B cell (primary cell): ENCODE results near the gene SMARCAD1. TPM values are rescaled to one million over a fixed set of nuclear protein-coding genes. Genes with fewer than 3 reads are reported as not detected.

Experiments used
- ATAC-seq: fragments of 200-7000 bp; cut with Tn5 transposase; one replicate; pipeline ENCODE4 v1.10.0; 2021; ENCODE audit warnings: low read depth, mild to moderate bottlenecking, moderate number of reproducible peaks, moderate library complexity
- CTCF ChIA-PET: fragments of 350-600 bp; sonication (Branson Sonifier 250); formaldehyde crosslinking; loops from one replicate; lab custom pipeline; 2021; ENCODE audit warnings: antibody characterized with exemption, inconsistent platforms; lab: Charles Lee
- POLR2A ChIA-PET: fragments of 350-600 bp; sonication (Branson Sonifier 250); formaldehyde crosslinking; loops from one replicate; lab custom pipeline; 2021; ENCODE audit warnings: antibody characterized with exemption; lab: Charles Lee
- DNase-seq: peaks from one replicate; pipeline ENCODE4 v3.0.0; 2013
- H2AFZ ChIP-seq: 2 replicates; pipeline ENCODE4 v1.6.1; 2012; ENCODE audit warnings: mild to moderate bottlenecking, low read depth, low read length; ENCODE audit not compliant: insufficient read depth, poor library complexity, severe bottlenecking
- H3K27ac ChIP-seq, 2 donors: 1 replicate in 1 of 2; 2 replicates in 1 of 2; pipeline ENCODE4 v1.5.1; 2012 to 2013; ENCODE audit warnings: low read length in 2 of 2, mild to moderate bottlenecking in 2 of 2, moderate library complexity in 1 of 2
- H3K27me3 ChIP-seq, 4 experiments: fragments of 200-600 bp in 1 of 4; sonication (generic) in 1 of 4; replicated peaks in 1 of 4; 1 replicate in 2 of 4; 2 replicates in 2 of 4; pipeline versions ENCODE4 v1.6.1 to v1.7.0; 2013 to 2016; ENCODE audit warnings: low read length in 3 of 4, mild to moderate bottlenecking in 2 of 4, mixed read lengths in 1 of 4, moderate library complexity in 1 of 4; ENCODE audit not compliant: insufficient read depth in 4 of 4, control insufficient read depth in 3 of 4; ENCODE audit errors: control extremely low read depth in 1 of 4
- H3K36me3 ChIP-seq, 2 experiments: replicated peaks in 1 of 2; 1 replicate in 1 of 2; 2 replicates in 1 of 2; pipeline versions ENCODE4 v1.6.1 to v1.7.1; 2013; ENCODE audit warnings: low read length in 1 of 2; ENCODE audit not compliant: insufficient read depth in 2 of 2, control insufficient read depth in 1 of 2; ENCODE audit errors: control extremely low read depth in 1 of 2, extremely low read depth in 1 of 2
- H3K4me1 ChIP-seq, 2 donors: fragments of 200-600 bp in 1 of 2; sonication (generic) in 1 of 2; 1 replicate in 1 of 2; 2 replicates in 1 of 2; pipeline versions ENCODE4 v1.5.1 to v1.6.1; 2013 to 2017; ENCODE audit warnings: low read length in 2 of 2; ENCODE audit not compliant: control insufficient read depth in 2 of 2, insufficient read depth in 2 of 2
- H3K4me2 ChIP-seq: replicated peaks from 2 replicates; pipeline ENCODE3; 2012; ENCODE audit warnings: mild to moderate bottlenecking, low read depth, low read length; ENCODE audit not compliant: poor library complexity, severe bottlenecking
- H3K4me3 ChIP-seq, 5 experiments: fragments of 200-600 bp in 1 of 5; sonication (generic) in 1 of 5; 1 replicate in 3 of 5; 2 replicates in 2 of 5; pipeline versions ENCODE4 v1.5.1 to v1.7.0; 2011 to 2016; ENCODE audit warnings: low read length in 4 of 5, mild to moderate bottlenecking in 4 of 5, low read depth in 2 of 5, control low read depth in 1 of 5, moderate library complexity in 1 of 5; ENCODE audit not compliant: insufficient read depth in 1 of 5; ENCODE audit errors: control extremely low read depth in 1 of 5, extremely low read depth in 1 of 5
- H3K79me2 ChIP-seq: fragments of 200-600 bp; sonication (generic); one replicate; pipeline ENCODE4 v1.6.0; 2016; ENCODE audit warnings: low read length; ENCODE audit not compliant: control insufficient read depth, insufficient read depth
- H3K9ac ChIP-seq: fragments of 200-600 bp; sonication (generic); 2 replicates; pipeline ENCODE4 v1.6.1; 2017; ENCODE audit warnings: mild to moderate bottlenecking, low read length, moderate library complexity
- H3K9me3 ChIP-seq, 3 donors: one replicate each; pipeline versions ENCODE4 v1.6.1 to v1.7.1; 2013; ENCODE audit warnings: low read length in 2 of 3; ENCODE audit not compliant: control insufficient read depth in 2 of 3, insufficient read depth in 1 of 3; ENCODE audit errors: control extremely low read depth in 1 of 3
- H4K20me1 ChIP-seq: 2 replicates; pipeline ENCODE4 v1.6.0; 2012; ENCODE audit warnings: mild to moderate bottlenecking, low read length; ENCODE audit not compliant: insufficient read depth, control insufficient read depth, poor library complexity, severe bottlenecking
- H3K27ac Mint-ChIP-seq: one replicate; pipeline ENCODE4 v1.8.0; 2021; ENCODE audit warnings: mixed read lengths
- H3K27me3 Mint-ChIP-seq: one replicate; pipeline ENCODE4 v1.8.0; 2021; ENCODE audit warnings: mixed read lengths
- H3K4me1 Mint-ChIP-seq: one replicate; pipeline ENCODE4 v1.8.0; 2021; ENCODE audit warnings: mixed read lengths
- H3K4me3 Mint-ChIP-seq: one replicate; pipeline ENCODE4 v1.8.0; 2021; ENCODE audit warnings: mixed read lengths
- H3K9me3 Mint-ChIP-seq: one replicate; pipeline ENCODE4 v1.8.0; 2022; ENCODE audit warnings: mixed read lengths; ENCODE audit not compliant: insufficient read depth
- EZH2 ChIP-seq: IDR thresholded peaks from 2 replicates; pipeline ENCODE4 v1.6.1; 2012; ENCODE audit warnings: borderline replicate concordance, low read depth, mild to moderate bottlenecking, moderate library complexity, low read length; ENCODE audit not compliant: insufficient read depth, poor library complexity, severe bottlenecking
- WGBS: methylation state at CpG from one replicate; pipeline ENCODE4 v1.1.5; 2013; ENCODE audit warnings: missing lambda C conversion rate; ENCODE audit not compliant: insufficient coverage; 5-methylcytosine and 5-hydroxymethylcytosine counted together
- intact Hi-C: fragments of 100-400 bp; cut with micrococcal nuclease; formaldehyde crosslinking; loops from one replicate; pipeline ENCODE4 v1.10.0; 2022
- polyA plus RNA-seq: library from polyadenylated mRNA; depleted of rRNA; stranded (reverse); fragments of >200 nt; gene quantifications from 2 replicates; pipeline ENCODE4 v1.2.3, GENCODE V29; 2012
- total RNA-seq, 2 donors: library from RNA; stranded (reverse); fragments of 120-200 nt in 1 of 2; gene quantifications; 1 replicate in 1 of 2; 2 replicates in 1 of 2; pipeline versions ENCODE4 v1.2.3 to v1.2.4, GENCODE V29; 2013 to 2022
- TF ChIP-seq, protein P1 (sequence below): fragments of 200-600 bp; IDR thresholded peaks from one replicate; pipeline ENCODE4 v1.8.0; 2022; ENCODE audit warnings: antibody characterized with exemption, mild to moderate bottlenecking

Gene SMARCAD1
- total and polyA plus RNA-seq, 2 donors (not counting 1 experiment from before 2014, with no cell fraction given) = 8.2 to 26.7 TPM

DNA sequence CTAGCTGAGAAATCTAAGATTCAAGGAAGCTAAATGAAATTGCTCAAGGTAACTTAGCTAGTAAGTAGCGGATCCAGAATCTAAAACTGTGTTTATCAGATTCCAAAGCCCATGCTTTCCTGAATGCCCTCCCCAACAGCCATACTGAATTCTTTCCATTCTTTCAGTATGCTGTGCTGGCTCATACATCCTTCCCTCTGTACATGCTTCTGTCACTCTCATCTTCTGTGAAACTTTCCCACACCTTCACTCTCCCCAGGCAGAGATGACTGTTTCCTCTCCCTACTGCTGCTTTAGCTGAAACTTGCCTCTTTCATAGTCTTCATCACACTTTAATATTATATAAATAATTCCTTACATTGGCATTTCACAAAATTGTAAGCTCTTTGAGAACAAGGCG is 39.3 kb upstream of the SMARCAD1 start:
- POLR2A ChIA-PET = no interaction called here
- DNase-seq = no peak
- Mint-ChIP-seq H3K27me3 (no peaks in the 10 kb centered on the region), H3K27ac (no peak overlapping the region), H3K4me1 (no peaks in the 10 kb centered on the region), H3K9me3 (no peaks in the 10 kb centered on the region), H3K4me3 (no peak overlapping the region)
- Histone ChIP-seq H4K20me1 (no peaks in the 10 kb centered on the region), H3K27ac (no peak overlapping the region), H3K36me3 (no peaks in the 10 kb centered on the region), H2AFZ (no peak overlapping the region), H3K4me2 (no peak overlapping the region), H3K4me3 (no peak overlapping the region), H3K9me3 (peaks cover 0 to 8% (median 1%) of the 10 kb centered on the region in 3 donors), H3K9ac (no peak overlapping the region), H3K27me3 (no peaks in the 10 kb centered on the region), H3K4me1 (no peaks in the 10 kb centered on the region), H3K79me2 (no peaks in the 10 kb centered on the region)
- CTCF ChIA-PET = no interaction called here
- TF ChIP-seq, protein P1, sequence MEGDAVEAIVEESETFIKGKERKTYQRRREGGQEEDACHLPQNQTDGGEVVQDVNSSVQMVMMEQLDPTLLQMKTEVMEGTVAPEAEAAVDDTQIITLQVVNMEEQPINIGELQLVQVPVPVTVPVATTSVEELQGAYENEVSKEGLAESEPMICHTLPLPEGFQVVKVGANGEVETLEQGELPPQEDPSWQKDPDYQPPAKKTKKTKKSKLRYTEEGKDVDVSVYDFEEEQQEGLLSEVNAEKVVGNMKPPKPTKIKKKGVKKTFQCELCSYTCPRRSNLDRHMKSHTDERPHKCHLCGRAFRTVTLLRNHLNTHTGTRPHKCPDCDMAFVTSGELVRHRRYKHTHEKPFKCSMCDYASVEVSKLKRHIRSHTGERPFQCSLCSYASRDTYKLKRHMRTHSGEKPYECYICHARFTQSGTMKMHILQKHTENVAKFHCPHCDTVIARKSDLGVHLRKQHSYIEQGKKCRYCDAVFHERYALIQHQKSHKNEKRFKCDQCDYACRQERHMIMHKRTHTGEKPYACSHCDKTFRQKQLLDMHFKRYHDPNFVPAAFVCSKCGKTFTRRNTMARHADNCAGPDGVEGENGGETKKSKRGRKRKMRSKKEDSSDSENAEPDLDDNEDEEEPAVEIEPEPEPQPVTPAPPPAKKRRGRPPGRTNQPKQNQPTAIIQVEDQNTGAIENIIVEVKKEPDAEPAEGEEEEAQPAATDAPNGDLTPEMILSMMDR = no peak
- no peak for TF ChIP-seq EZH2
- WGBS = 86% methylated on average over 2 of the region's 2 CpGs
- ATAC-seq = no peak
- intact Hi-C loops = no loop called here

DNA sequence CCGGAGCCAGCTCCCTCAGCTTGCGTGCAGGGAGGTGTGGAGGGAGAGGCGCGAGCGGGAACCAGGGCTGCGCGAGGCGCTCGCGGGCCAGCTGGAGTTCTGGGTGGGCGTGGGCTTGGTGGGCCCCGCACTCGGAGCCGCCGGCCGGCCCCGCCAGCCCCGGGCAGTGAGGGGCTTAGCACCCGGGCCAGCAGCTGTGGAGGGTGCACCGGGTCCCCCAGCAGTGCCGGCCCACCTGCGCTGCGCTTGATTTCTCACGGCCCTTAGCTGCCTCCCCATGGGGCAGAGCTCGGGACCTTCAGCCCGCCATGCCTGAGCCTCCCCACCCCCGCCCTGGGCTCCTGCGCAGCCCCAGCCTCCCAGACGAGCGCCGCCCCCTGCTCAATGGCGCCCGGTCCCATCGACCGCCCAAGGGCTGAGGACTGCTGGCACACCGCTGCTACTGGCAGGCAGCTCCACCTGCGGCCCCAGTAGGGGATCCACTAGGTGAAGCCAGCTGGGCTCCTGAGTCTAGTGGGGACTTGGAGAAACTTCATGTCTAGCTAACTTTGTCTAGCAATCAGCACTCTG is 37.8 kb upstream of the SMARCAD1 start:
- no peaks in the 10 kb centered on the region for H3K36me3 ChIP-seq
- no peaks in the 10 kb centered on the region for H3K79me2 ChIP-seq
- TF ChIP-seq, protein P1 = no peak
- no peak for TF ChIP-seq EZH2
- H3K27me3 Mint-ChIP-seq = no peaks in the 10 kb centered on the region
- no peaks in the 10 kb centered on the region for H3K4me1 Mint-ChIP-seq
- no peak overlapping the region for H3K27ac Mint-ChIP-seq
- no peaks in the 10 kb centered on the region for H3K4me1 ChIP-seq
- no peaks in the 10 kb centered on the region for H3K9me3 Mint-ChIP-seq
- ChIA-PET CTCF (no interaction called here), POLR2A (no interaction called here)
- H2AFZ ChIP-seq = no peak overlapping the region
- H3K4me3 Mint-ChIP-seq = no peak overlapping the region
- no peak for ATAC-seq
- H3K9ac ChIP-seq = no peak overlapping the region
- no peak overlapping the region for H3K4me2 ChIP-seq
- H3K9me3 ChIP-seq = peaks cover 0 to 8% (median 1%) of the 10 kb centered on the region in 3 donors
- intact Hi-C loops = no loop called here
- H3K27ac ChIP-seq = no peak overlapping the region
- peak; percentile 5 for DNase-seq
- 98% methylated on average over 34 of the region's 37 CpGs for WGBS
- no peaks in the 10 kb centered on the region for H4K20me1 ChIP-seq
- no peaks in the 10 kb centered on the region for H3K27me3 ChIP-seq
- H3K4me3 ChIP-seq = no peak overlapping the region
